Smooth muscle cell (in vitro differentiated cells): ENCODE measurements around the gene KCNJ13. TPM values are rescaled to one million over a fixed set of nuclear protein-coding genes. Genes with fewer than 3 reads are reported as not detected.

Experiments
- DNase-seq: peaks from one replicate; lab custom pipeline; 2025; ENCODE audit not compliant: unreplicated experiment; lab: John Stamatoyannopoulos, UW
- H2AFZ ChIP-seq: fragments of 200-600 bp; sonication (generic); 2 replicates; pipeline ENCODE4 v1.6.0; 2016; ENCODE audit warnings: antibody characterized with exemption, low read depth, mild to moderate bottlenecking
- H3F3A ChIP-seq: fragments of 200-600 bp; sonication (generic); 2 replicates; pipeline ENCODE4 v1.6.0; 2017; ENCODE audit warnings: antibody characterized with exemption, low read depth
- H3K27ac ChIP-seq: fragments of 200-600 bp; sonication (generic); 2 replicates; pipeline ENCODE4 v1.5.1; 2016; ENCODE audit warnings: low read depth, mild to moderate bottlenecking
- H3K27me3 ChIP-seq: fragments of 200-600 bp; sonication (generic); 2 replicates; pipeline ENCODE4 v1.6.1; 2016; ENCODE audit warnings: low read depth, mild to moderate bottlenecking
- H3K36me3 ChIP-seq: fragments of 200-600 bp; sonication (generic); 2 replicates; pipeline ENCODE4 v1.5.1; 2016; ENCODE audit warnings: low read depth
- H3K4me1 ChIP-seq: fragments of 200-600 bp; sonication (generic); 2 replicates; pipeline ENCODE4 v1.5.1; 2016; ENCODE audit warnings: low read depth
- H3K4me2 ChIP-seq: fragments of 200-600 bp; sonication (generic); 2 replicates; pipeline ENCODE4 v1.6.0; 2016; ENCODE audit warnings: mild to moderate bottlenecking
- H3K4me3 ChIP-seq: fragments of 200-600 bp; sonication (generic); 2 replicates; pipeline ENCODE4 v1.5.1; 2016; ENCODE audit warnings: mild to moderate bottlenecking
- H3K79me2 ChIP-seq: fragments of 200-600 bp; sonication (generic); 2 replicates; pipeline ENCODE4 v1.6.0; 2016; ENCODE audit warnings: low read depth, mild to moderate bottlenecking
- H3K9ac ChIP-seq: fragments of 200-600 bp; sonication (generic); 2 replicates; pipeline ENCODE4 v1.6.0; 2016; ENCODE audit warnings: low read depth
- H3K9me3 ChIP-seq: fragments of 200-600 bp; sonication (generic); replicated peaks from 2 replicates; pipeline ENCODE4 v1.5.1; 2016; ENCODE audit warnings: low read depth
- H4K20me1 ChIP-seq: fragments of 200-600 bp; sonication (generic); 2 replicates; pipeline ENCODE4 v1.6.0; 2016; ENCODE audit warnings: low read depth
- CTCF ChIP-seq: fragments of 200-600 bp; sonication (generic); IDR thresholded peaks from 2 replicates; pipeline ENCODE4 v1.5.1; 2017; ENCODE audit warnings: borderline replicate concordance, mild to moderate bottlenecking, antibody characterized with exemption; ENCODE audit not compliant: insufficient read depth, poor library complexity, severe bottlenecking
- WGBS: methylation state at CpG from one replicate; pipeline ENCODE4 v1.1.7; 2016; ENCODE audit warnings: low lambda C conversion rate; 5-methylcytosine and 5-hydroxymethylcytosine counted together
- polyA plus RNA-seq: library from polyadenylated mRNA; unstranded; fragments of >200 nt; fragmentation: Nextera tagmentation; extraction: Ambion mirVana; gene quantifications from 2 replicates; pipeline ENCODE4 v1.2.1, GENCODE V29; 2016
- total RNA-seq: library from RNA; depleted of rRNA; stranded (reverse); fragments of >200 nt; gene quantifications from 2 replicates; pipeline ENCODE4 v1.2.3, GENCODE V29; 2014

Gene KCNJ13
- total and polyA plus RNA-seq, 2 experiments from 2014 or later = not detected

- no peak for DNase-seq
- Histone ChIP-seq H3K27ac (no peak overlapping the region), H3K36me3 (peaks cover 40% of the 10 kb centered on the region), H4K20me1 (no peaks in the 10 kb centered on the region), H3K27me3 (no peaks in the 10 kb centered on the region), H3K4me3 (no peak overlapping the region), H3K9ac (no peak overlapping the region), H3K4me1 (peaks cover 15% of the 10 kb centered on the region), H3F3A (no peaks in the 10 kb centered on the region), H3K9me3 (no peaks in the 10 kb centered on the region), H3K4me2 (no peak overlapping the region), H3K79me2 (no peaks in the 10 kb centered on the region), H2AFZ (no peak overlapping the region)
- 95% methylated on average over 4 of the region's 4 CpGs for WGBS
- no peak for TF ChIP-seq CTCF
Measured at GRCh38 chr2:232793271-232793670, 16.9 kb upstream of the KCNJ13 start.

GRCh38 chr2:232791518-232791917 is 15.2 kb upstream of the KCNJ13 start:
- H4K20me1 ChIP-seq = no peaks in the 10 kb centered on the region
- H3K4me3 ChIP-seq = no peak overlapping the region
- WGBS = 93% methylated on average over 4 of the region's 4 CpGs
- no peak overlapping the region for H3K27ac ChIP-seq
- no peaks in the 10 kb centered on the region for H3K9me3 ChIP-seq
- peaks cover 34% of the 10 kb centered on the region for H3K36me3 ChIP-seq
- H3F3A ChIP-seq = no peaks in the 10 kb centered on the region
- no peak for DNase-seq
- TF ChIP-seq CTCF = no peak
- H3K4me1 ChIP-seq = peaks cover 15% of the 10 kb centered on the region
- H3K4me2 ChIP-seq = no peak overlapping the region
- no peak overlapping the region for H3K9ac ChIP-seq
- no peaks in the 10 kb centered on the region for H3K27me3 ChIP-seq
- H2AFZ ChIP-seq = no peak overlapping the region
- H3K79me2 ChIP-seq = no peaks in the 10 kb centered on the region

DNA sequence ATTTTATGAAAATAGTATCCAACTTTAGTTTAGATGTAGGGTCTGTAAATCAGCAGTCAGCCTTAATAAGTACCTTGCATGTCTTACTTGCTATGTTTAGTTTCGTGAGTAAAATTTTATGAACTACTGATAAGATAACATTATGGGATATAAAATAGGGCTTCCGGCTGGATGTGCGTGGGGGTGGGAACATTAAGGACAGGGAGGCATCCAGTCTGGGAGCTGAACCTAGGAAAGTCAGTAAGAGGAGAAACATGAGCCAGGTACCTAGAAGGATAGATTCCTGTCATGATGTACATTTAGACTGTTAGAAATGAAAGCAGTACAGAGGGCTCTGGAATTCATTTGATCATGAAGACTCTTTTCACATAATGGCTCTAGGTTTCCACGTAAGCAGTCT is 12.7 kb upstream of the KCNJ13 start:
- H3K79me2 ChIP-seq = no peaks in the 10 kb centered on the region
- H3K4me1 ChIP-seq = peaks cover 14% of the 10 kb centered on the region
- no peaks in the 10 kb centered on the region for H3F3A ChIP-seq
- TF ChIP-seq CTCF = no peak
- no peak for DNase-seq
- H3K4me2 ChIP-seq = no peak overlapping the region
- no peaks in the 10 kb centered on the region for H4K20me1 ChIP-seq
- H3K9ac ChIP-seq = no peak overlapping the region
- no peaks in the 10 kb centered on the region for H3K27me3 ChIP-seq
- no peak overlapping the region for H3K4me3 ChIP-seq
- H3K36me3 ChIP-seq = peaks cover 24% of the 10 kb centered on the region
- H2AFZ ChIP-seq = no peak overlapping the region
- H3K9me3 ChIP-seq = no peaks in the 10 kb centered on the region
- no peak overlapping the region for H3K27ac ChIP-seq
- 68% methylated on average over 4 of the region's 4 CpGs for WGBS

DNA sequence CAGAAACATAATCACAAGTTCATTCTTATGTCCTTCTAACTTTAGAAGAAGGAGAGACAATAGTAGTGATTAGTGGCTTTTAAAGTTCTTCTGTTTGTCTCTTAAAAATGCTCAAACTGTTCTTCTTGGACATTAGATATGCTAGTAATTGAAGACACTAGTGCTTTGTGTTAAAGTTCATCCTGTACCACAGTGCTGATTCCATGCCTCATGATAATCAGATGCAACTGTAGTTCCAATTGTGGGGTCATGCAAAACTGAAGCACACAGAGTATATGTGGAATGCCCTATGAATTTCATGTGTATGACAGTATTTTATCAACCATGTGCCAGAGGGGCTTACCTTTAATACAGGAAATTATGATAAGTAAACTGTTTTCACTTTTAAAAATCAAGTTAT is 11.4 kb upstream of the KCNJ13 start:
- H3K4me2 ChIP-seq = no peak overlapping the region

More for the DNA sequence above, 11.4 kb upstream of the KCNJ13 start:
- H4K20me1 ChIP-seq = no peaks in the 10 kb centered on the region
- peaks cover 3% of the 10 kb centered on the region for H3K4me1 ChIP-seq
- H3K4me3 ChIP-seq = no peak overlapping the region
- peaks cover 20% of the 10 kb centered on the region for H3K36me3 ChIP-seq
- H3K27ac ChIP-seq = no peak overlapping the region
- no peaks in the 10 kb centered on the region for H3K27me3 ChIP-seq
- no peaks in the 10 kb centered on the region for H3F3A ChIP-seq
- H3K79me2 ChIP-seq = no peaks in the 10 kb centered on the region
- no peaks in the 10 kb centered on the region for H3K9me3 ChIP-seq
- no peak overlapping the region for H2AFZ ChIP-seq
- no peak for TF ChIP-seq CTCF
- no peak overlapping the region for H3K9ac ChIP-seq
- no peak for DNase-seq
